Astrocyte of the hippocampus (primary cell): ENCODE results near the gene AKR1B1.

Source experiments
- DNase-seq: peaks from one replicate; pipeline ENCODE4 v3.0.0; 2011; ENCODE audit warnings: low read depth, low spot score

Gene AKR1B1

DNA sequence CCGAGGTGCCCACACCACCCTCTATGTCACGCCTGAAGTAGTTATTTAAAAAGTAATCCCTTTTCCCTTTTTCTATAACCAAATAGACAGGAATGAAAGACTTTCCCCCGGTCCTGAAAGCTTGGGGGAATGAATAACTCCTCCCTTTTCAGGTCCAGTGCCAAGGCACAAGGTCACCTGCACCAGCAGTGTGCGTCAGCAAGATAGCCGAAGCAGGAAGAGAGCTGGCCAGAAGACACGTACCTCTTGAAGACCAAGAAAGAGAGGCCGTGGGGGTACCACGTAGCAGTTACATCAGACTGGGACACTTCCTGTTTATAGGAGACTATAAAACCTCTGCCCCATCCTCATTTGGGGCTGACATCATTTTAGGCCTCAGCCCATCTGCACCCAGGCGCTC, 10.7 kb upstream of the AKR1B1 start:
- no peak for DNase-seq

DNA sequence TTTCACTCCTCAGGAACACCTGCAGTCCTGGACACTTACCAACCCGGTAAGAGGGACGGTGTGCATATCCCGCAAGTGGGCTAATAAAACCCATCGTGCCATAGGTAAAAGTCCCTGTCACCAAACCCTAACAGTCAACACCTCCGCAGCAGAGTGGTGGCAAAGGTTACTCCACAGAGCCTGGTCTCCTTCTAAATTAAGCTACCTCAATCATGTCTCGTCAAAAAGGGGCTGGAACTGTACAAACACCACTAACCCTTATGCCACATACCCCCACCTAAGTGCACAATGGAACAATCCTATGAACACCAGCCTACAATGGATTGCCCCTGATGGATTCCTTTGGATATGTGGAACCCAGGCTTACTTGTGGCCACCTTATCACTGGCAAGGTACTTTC, 9.6 kb upstream of the AKR1B1 start:
- DNase-seq, result no peak

DNA sequence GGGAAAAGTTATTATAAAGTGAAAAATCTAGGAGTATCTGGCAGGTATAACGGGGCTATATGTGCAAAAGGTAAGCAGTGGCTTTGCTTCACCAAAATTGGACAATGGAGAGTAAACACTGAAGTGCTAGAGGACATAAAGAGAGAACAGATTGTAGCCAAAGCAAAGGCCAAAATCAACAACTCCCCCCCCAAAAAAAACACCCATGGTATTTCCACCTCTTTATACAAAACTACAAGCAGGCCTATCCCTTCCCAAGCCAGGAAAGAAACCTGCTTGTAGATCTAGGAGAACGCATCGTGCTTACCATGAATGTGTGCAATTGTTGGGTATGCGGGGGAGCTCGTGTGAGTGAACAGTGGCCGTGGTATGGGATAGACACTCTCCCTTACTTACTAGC, 9.2 kb upstream of the AKR1B1 start:
- peak; percentile 34 for DNase-seq

DNA sequence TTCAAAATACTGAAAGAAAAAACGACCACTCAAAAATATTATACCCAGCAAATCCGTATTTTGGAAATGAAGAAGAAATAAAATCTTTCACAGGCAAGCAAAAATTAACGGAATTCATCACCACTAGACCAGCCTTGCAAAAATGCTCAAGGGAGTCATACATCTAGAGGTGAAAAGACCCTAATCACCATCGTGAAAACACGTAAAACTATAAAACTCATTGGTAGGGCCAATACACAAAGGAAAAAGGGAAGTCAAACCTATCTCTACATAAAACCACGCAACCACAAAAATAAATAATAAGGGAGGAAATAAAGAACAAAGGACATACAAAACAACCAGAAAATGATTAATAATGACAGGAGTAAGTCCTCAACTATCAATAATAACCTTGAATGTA, 6.6 kb upstream of the AKR1B1 start:
- no peak for DNase-seq

DNA sequence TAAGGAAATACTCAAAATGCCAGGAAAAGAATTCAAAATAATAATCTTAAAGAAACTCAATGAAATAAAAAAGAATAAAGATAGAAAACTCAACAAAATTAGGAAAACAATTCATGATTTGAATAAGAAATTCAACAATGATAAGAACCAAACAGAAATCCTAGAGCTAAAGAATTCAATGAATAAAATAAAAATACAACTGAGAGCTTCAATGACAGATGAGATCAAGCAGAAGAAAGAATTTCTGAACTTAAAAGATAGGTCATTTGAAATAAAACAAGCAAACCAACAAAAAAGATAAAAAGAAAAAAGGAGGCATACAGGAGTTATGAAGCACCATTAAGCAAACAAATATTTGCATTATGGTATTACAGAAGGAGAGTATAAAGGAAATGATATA, 5.6 kb upstream of the AKR1B1 start:
- no peak for DNase-seq

DNA sequence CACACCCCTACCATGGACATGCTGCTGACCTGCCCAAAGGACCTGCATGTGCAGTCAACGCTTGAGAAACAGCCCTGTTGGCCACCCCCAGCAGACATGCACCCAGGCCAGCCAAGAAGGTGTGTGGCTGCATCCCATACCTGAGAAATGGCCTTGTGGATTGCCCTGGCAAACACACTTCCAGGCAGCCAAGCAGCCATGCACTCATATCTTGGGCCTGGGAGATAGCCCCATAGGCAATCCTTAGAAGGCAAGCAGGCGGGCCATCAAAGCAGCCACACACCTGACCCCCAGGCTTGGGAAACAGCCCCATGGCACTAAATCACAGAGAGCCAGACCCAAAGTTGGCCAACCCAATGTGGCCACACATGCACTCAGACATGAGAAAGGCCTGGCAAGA, 4.9 kb upstream of the AKR1B1 start:
- no peak for DNase-seq

DNA sequence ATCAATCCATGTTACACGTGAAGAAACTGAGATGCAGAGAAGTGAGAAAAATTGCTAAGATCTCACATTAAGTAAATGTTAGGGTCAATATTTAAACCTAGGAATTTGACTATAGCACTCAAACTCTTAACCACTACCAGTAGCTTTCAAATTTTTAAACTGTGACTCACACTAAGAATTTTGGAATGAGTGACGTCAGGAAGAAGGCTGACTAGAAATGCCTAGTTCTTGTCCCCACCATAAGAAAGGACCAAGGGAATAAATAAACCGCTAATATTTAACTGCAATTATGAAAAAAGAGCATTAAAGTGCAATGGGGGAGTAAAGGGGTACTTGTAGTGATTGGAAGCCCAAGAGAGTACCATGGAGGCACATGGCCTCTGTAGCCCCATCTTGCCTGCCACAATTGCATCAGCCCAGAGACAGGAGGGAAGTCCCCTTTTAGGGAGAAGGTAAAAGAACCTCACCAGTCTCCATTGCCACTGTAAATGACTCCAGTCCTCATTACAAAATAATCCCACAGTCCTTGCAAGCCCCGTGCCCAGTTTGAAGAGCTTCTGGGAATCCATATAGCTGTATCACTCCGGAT, 3.5 kb upstream of the AKR1B1 start:
- peak; percentile 81 for DNase-seq

DNA sequence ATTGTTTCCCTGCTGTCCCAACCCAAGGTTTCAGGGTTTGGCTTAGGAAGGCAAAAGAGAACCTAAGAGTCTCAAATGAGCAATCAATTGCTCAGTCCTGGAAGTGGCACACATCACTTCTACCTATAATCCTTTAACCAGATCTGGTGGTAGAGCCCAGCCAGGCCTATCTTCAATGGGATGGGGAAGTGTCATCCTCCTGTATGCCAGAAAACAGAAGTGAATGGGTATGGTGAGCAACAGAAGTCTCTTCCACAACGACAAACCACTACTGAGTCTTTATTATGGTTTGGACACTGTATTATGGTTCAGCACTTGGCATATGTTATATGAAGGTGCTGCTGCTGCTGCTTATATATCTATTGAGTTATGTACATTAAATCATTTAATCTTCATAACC, 3.0 kb upstream of the AKR1B1 start:
- DNase-seq, result no peak

DNA sequence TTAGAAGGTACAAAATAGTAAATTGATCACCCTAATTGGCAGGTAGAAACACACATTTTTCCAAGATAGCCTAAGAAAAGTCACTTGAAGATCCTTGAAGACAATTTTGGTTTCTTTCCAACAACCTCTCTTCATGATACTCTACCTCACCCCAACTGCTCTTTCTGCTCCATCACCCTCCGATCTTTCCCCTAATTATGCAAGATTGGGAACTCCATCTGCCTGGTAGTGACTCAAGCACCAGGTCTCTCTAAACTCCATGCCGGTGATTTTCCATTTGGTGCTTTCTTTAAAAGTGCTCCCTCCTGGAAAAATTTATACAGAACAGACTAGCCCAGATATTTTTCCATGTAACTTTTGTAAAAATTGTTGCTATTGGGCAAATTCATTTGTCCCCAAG, 1.1 kb upstream of the AKR1B1 start:
- DNase-seq, result no peak

DNA sequence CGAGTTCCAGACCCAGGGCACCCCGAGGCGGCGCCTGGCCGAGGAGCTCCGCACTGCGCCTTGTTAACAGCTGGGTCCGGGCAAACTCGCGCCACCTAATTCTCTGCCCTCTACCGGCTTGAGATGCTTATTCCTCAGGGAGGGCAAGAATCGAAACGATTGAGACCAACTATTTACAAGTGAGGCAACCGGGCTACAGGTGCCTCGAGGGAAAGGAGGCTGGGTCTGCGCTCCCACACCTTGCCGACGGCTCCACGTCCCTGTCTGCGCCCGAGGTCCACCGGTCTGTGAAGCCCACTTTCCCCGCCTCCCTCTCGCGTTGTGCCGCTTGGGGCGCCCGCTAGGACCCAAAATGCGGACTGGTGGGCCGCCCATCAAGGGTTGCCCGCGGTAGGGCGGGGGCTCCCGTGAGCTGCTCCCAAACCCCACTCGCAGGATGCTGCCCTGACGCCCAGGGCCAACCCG, 527 bp downstream of the AKR1B1 start:
- peak; percentile 72 for DNase-seq

DNA sequence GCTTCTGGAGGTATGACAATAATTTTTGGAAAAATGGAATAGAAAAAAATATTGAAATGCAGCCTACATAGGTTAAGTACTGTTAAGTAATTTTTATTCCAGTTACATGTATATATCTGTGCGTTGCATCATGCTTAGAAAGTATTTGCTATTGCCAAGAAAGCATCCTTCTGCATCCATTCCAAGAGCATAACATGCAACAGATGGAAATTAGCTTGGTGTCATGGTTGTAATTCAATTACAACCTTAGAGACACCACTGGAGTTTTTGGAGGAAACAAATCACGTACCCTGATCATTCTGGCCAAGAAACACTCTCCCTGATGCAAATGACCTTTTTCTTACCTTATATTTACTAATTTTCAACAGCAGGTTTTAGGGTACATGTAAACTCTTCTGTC, 1.7 kb downstream of the AKR1B1 start:
- DNase-seq, result no peak

DNA sequence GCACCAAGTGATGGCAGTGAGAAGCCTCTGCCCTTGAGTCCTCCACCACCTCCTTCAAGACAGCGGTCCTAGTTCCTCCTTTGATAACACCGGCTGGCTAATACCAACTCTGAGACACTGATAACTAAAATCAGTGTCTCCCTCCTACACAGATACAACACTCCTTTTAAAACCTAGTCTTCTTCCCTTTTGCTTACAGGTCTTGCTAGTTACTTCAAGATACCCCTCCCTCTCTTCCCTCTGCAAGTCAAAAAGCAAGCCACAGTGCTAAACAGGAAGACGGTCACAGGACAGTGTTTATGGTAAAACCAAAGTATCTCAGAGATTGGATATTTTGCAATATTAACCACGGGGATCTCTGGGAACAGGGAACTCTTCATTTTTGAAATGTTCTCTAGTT, 4.6 kb downstream of the AKR1B1 start:
- no peak for DNase-seq

DNA sequence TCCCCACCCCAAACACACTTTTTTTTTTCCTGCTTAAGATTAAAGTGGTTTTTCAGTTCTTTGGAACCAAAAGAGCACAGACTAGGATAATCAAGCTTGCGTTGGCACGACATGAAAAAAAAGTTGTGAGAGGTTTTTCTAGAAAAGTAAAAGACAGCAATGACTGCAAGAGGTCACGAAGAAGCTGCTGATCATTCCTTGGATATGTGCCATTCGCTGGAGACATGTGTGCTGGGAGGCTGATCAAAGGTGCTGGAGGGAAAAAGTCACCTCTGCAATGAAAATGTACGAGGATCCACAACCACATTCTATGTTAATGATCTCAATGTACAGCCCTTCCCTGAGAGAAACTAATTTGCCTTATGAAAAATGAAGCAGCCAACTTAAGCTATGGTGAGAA, 5.4 kb downstream of the AKR1B1 start:
- DNase-seq, result no peak

DNA sequence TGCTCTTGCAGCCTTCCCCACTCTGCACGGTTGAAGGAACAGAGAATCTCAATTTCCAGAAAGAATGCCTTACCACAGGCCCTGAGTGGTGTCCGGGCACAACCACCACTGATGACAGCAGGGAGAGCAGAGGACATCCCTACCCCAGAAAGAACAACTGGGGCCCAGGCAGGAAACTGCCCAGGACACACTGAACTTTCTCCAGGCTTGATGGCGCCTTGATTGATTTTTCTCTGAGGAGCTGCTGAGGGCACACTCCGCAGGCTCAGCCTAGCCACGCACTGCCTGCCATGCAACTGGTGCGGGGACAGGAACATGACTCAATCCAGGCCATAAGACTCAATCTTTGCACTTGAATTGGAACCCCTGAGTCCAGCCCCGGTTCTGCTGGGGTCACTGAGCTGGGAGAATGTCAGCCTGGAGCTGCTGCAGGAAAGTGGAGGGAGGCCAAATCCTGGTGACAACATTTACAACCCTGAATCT, 5.9 kb downstream of the AKR1B1 start:
- DNase-seq, result no peak

DNA sequence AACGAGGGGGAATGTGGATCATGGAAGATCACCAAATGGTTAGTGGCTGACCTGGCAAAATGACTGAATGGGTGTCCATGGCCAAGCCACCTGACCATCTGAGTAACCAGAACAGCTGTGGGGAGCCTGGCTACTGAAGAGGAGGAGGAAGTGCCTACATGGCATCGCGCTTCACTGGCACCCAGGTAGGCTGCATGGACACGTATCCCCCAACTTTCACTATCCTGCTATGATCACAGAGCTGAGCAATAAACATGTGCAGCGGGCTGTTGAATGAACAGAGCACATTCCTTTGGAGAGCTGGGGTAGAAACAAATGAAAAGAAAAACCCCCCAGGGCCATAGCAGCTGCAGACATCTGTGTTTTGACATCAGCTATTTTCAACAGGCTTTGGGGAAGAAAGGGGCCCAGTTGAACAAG, 6.5 kb downstream of the AKR1B1 start:
- peak; percentile 27 for DNase-seq

DNA sequence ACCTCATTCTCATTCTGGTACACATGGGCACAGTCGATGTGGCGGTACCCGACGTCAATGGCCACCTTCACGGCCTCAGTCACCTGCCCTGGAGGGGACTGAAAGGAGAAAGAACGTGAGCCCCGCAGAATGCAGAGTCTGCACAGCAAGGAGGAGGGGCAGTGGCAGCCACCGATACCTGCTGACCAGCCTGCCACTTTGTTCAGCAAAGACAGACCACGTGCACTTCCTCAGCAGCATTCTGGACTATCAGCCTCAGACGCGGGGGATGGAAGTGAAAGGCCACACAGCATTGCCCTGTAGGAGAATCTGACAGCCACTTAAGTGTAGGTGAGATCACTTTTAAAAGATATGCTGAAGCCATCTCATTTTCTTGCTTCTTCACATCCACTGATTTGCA, 7.2 kb downstream of the AKR1B1 start:
- no peak for DNase-seq

DNA sequence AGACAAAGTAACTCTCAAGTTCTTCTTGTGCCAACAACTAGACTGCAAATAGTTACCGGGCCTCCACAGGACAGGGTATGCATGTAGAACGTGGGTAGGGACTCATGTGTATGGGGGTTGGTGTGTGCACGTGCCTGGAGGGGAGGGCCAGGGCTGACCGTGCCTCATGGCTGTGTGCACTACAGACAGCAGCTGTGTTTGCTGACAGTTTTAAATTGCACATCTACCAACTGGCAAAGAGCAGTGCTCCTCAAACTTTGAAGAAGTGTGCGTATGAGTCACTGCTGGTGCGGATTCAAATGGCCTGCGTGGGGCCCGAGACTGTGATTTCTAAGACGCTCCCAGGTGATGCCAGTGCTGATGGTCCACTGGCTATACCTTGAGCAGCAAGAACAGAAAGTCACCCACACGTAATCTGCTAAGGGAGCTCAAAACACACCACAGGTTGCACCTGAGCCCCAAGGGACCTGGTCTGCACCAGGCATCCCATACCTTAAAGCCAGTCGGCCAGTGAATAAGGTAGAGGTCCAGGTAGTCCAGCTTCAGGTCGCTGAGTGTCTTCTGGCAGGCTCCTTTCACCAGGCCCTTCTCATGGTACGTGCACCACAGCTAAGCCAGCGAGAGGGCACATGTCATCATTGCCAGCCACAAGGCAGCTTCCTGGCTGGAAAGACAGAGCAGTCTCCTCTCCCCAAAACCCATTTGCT, 8.5 kb downstream of the AKR1B1 start:
- DNase-seq, result no peak

DNA sequence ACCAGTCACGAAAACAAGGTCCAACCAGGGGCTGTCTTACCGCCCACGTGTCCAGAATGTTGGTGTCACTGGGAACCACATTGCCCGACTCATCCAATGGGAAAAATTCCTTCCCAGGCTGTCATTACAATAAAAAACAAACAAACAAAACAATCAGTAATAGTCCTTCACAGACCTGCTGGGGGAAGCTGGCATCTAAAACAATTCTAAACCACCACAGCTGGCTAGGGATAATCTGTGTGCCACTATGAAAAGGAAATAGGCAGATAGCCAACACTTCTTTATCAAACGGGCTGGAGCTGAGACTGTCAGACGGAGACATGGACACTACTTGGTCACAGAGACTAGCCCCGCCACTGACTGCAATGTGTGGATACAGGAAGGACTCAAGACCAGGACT, 9.2 kb downstream of the AKR1B1 start:
- DNase-seq, result no peak

DNA sequence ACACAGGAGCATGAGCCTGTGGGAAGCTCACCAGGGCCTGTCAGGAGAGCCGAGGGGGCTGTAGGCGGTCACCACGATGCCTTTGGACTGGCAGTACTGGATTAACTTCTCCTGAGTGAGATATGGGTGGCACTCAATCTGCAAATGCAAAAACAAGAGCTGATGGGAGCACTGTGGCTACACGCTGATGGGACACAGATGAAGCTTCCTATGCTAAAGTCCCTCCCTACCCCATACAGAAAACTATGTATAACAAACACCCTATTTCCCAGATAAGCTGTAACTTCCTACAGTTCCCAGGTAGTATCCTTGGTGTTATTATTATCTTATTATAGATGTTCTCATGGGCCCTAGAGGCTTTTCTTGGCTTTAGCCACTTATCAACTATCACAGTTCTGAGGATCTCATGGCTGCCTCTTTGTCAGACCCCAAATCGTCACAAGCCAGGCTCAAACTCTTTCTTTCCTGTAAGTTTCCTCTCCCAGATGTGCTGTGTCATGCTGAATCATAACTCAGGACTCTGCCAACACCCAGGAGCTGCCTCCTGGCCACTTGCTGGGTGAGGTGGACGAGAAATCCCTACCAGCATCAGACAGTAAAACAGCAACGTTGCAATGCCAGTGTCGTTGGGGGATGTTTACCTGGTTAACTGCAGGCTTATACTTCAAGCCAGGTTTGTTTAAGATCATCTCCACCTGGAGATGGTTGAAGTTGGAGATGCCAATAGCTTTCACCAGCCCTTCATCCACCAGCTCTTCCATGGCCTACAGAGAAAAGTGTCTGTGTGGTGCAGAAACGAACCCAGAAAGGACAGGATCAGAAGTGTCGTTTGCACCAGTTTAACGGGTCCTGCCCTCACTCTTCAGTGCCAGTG, 10.3 kb downstream of the AKR1B1 start:
- DNase-seq, result peak; percentile 71

DNA sequence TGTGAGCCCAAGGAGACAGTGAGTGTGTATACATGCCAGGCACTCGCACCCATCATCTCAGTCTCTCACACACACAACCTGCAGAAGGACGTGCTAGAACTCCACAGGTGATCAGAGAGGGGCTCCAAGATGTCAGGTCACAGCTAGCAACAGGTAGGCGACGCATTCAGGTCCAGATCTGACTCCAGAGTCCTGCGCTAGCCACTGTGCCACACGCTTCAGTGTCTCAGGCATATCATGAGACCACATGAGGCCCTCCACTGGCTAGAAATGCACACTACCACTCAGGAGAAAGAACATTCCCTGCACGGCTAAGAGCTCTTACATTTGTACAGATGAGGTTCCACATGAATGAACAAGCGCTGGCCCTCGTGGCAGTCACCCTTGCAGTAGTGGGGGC, 11.5 kb downstream of the AKR1B1 start:
- no peak for DNase-seq

DNA sequence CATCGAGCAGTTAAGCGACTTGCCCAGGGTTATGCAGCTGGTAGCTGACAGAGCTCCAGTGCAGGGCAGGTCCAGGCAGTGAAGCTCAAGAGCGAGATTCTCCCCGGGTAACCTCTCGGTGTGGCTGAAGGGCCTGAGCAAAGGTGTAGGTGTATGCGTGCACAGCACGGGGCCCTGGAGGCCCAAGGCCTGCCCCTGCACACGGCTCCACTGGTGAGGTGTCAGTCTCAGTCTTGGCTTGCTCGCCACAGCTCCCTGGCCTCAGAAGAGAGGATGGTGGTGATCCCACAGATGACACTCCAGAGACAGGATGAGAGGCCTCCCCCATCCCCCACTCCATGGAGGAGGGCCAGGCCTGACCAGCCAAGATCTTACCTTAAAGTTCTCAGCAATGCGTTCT, 12.0 kb downstream of the AKR1B1 start:
- DNase-seq, result no peak

DNA sequence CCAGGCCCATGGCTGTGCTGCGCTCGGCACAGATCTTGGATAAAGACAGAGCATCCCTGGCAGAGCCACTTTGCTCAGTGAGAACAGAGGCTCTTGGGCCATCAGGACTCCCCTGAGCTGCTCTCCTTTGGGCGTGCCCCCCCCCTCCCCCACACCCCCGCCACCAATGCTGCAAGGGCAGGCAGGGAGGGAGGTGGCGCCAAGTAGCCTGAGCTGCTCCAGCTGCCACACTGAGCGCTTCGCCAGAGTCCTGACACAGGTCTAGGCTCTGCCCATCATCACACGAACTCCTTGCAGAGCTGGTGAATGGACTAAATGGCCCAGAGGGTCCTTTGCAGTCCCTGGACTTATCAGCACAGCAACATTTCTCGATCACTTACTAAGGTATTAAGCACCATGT, 12.5 kb downstream of the AKR1B1 start:
- DNase-seq, result no peak

DNA sequence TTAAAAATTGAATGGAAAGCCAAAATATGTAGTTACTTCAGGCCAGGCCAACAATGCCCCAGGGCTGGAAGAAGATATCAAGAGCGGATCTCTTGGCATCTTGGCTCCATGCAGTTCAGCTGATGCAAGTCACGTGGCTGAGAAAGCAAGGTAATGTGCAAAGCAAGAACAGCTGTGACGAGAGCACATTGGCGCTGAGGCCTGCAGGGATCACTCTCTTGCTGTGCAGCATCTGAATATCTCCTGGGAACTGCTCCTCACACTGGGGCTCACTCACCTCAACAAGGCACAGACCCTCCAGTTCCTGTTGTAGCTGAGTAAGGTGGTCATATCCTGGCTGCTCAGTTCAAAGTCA, 14.0 kb downstream of the AKR1B1 start:
- DNase-seq, result no peak
